SK-N-SH (cell line): ENCODE data around the gene GPD1L. TPM values are rescaled to one million over a fixed set of nuclear protein-coding genes. Genes with fewer than 3 reads are reported as not detected.
A peak's percentile ranks its signal among the peaks of the same experiment; 100 is the strongest.

Source experiments
- CTCF ChIA-PET: fragments of 300-600, 350-600 bp; formaldehyde crosslinking; extraction: SDS; loops from one replicate; lab custom pipeline; 2021; lab: Yijun Ruan, JAX
- POLR2A ChIA-PET: fragments of 350-600 bp; sonication (Branson Sonifier 250); formaldehyde crosslinking; extraction: SDS; loops from one replicate; lab custom pipeline; 2020; ENCODE audit warnings: antibody characterized with exemption, inconsistent platforms; lab: Yijun Ruan, JAX
- DNase-seq: peaks from one replicate; pipeline ENCODE4 v3.0.0; 2012
- H2AFZ ChIP-seq: fragments of 200-600 bp; sonication (generic); 2 replicates; pipeline ENCODE4 v1.8.1; 2016; ENCODE audit warnings: antibody characterized with exemption, mild to moderate bottlenecking, low read depth
- H3F3A ChIP-seq: fragments of 200-600 bp; sonication (generic); replicated peaks from 2 replicates; pipeline ENCODE3; 2016; ENCODE audit warnings: antibody characterized with exemption, mild to moderate bottlenecking; ENCODE audit not compliant: insufficient read depth
- H3K27ac ChIP-seq, 2 experiments: fragments of 200-500 bp in 1 of 2; fragments of 200-600 bp in 1 of 2; sonication (Bioruptor generic) in 1 of 2; sonication (generic), shearing (Covaris generic) in 1 of 2; 2 replicates each; pipeline versions ENCODE4 v1.5.1 to v1.6.1; 2014 to 2016; ENCODE audit warnings: low read depth in 2 of 2, inconsistent platforms in 1 of 2, low read length in 1 of 2, mild to moderate bottlenecking in 1 of 2, mixed read lengths in 1 of 2
- H3K27me3 ChIP-seq: fragments of 200-600 bp; sonication (generic), shearing (Covaris generic); 2 replicates; pipeline ENCODE4 v1.6.1; 2016; ENCODE audit warnings: mixed run types; ENCODE audit not compliant: insufficient read depth
- H3K36me3 ChIP-seq, 2 experiments: fragments of 200-500 bp in 1 of 2; fragments of 200-600 bp in 1 of 2; sonication (Bioruptor generic) in 1 of 2; sonication (generic) in 1 of 2; replicated peaks in 1 of 2; 2 replicates each; pipeline versions ENCODE3 to v1.5.1; 2014 to 2016; ENCODE audit warnings: low read length in 1 of 2, mild to moderate bottlenecking in 1 of 2; ENCODE audit not compliant: insufficient read depth in 2 of 2, control insufficient read depth in 1 of 2
- H3K4me1 ChIP-seq, 2 experiments: fragments of 200-500 bp in 1 of 2; fragments of 200-600 bp in 1 of 2; sonication (Bioruptor generic) in 1 of 2; sonication (generic), shearing (Covaris generic) in 1 of 2; 2 replicates each; pipeline versions ENCODE4 v1.5.1 to v1.6.1; 2014 to 2016; ENCODE audit warnings: low read depth in 1 of 2, low read length in 1 of 2, mixed run types in 1 of 2; ENCODE audit not compliant: insufficient read depth in 2 of 2, control insufficient read depth in 1 of 2
- H3K4me2 ChIP-seq: fragments of 200-600 bp; sonication (generic), shearing (Covaris generic); 2 replicates; pipeline ENCODE4 v1.6.1; 2017; ENCODE audit warnings: mixed run types
- H3K4me3 ChIP-seq, 2 experiments: fragments of 200-500 bp in 1 of 2; fragments of 200-600 bp in 1 of 2; sonication (Bioruptor generic) in 1 of 2; sonication (generic), shearing (Covaris generic) in 1 of 2; 2 replicates each; pipeline versions ENCODE4 v1.5.1 to v1.8.1; 2014 to 2016; ENCODE audit warnings: low read depth in 2 of 2, inconsistent platforms in 1 of 2, low read length in 1 of 2, mild to moderate bottlenecking in 1 of 2, mixed read lengths in 1 of 2, moderate library complexity in 1 of 2
- H3K79me2 ChIP-seq: fragments of 200-600 bp; sonication (generic); 2 replicates; pipeline ENCODE4 v1.8.1; 2017; ENCODE audit warnings: mild to moderate bottlenecking; ENCODE audit not compliant: insufficient read depth
- H3K9ac ChIP-seq: fragments of 200-600 bp; sonication (generic); 2 replicates; pipeline ENCODE4 v1.6.1; 2017; ENCODE audit warnings: mixed run types
- H3K9me2 ChIP-seq: fragments of 200-600 bp; sonication (generic); 2 replicates; pipeline ENCODE4 v1.6.1; 2017; ENCODE audit warnings: mixed run types
- H3K9me3 ChIP-seq: fragments of 200-600 bp; sonication (generic); 2 replicates; pipeline ENCODE4 v1.6.1; 2017; ENCODE audit warnings: mixed run types, mild to moderate bottlenecking, moderate library complexity
- H4K20me1 ChIP-seq: fragments of 200-600 bp; sonication (generic); 2 replicates; pipeline ENCODE4 v1.6.1; 2017; ENCODE audit warnings: mild to moderate bottlenecking, mixed run types; ENCODE audit not compliant: insufficient read depth
- CHD2 ChIP-seq: fragments of 150-350 bp; IDR thresholded peaks from 2 replicates; pipeline ENCODE4 v1.6.1; 2018; ENCODE audit warnings: low read length; ENCODE audit not compliant: partially characterized antibody
- EZH2phosphoT487 ChIP-seq: fragments of 200-600 bp; sonication (generic); IDR thresholded peaks from 2 replicates; pipeline ENCODE4 v1.6.1; 2017; ENCODE audit warnings: low read depth, mixed run types, mild to moderate bottlenecking, antibody characterized with exemption, moderate library complexity, borderline replicate concordance
- GABPA ChIP-seq: IDR thresholded peaks from 2 replicates; pipeline ENCODE4 v1.4.0; 2012; ENCODE audit warnings: low read depth, mild to moderate bottlenecking
- MEF2A ChIP-seq: IDR thresholded peaks from 2 replicates; pipeline ENCODE4 v1.4.0; 2012; ENCODE audit warnings: low read depth, borderline replicate concordance
- NFIC ChIP-seq: IDR thresholded peaks from 2 replicates; pipeline ENCODE4 v1.4.0; 2012; ENCODE audit warnings: borderline replicate concordance
- NRF1 ChIP-seq: IDR thresholded peaks from 2 replicates; pipeline ENCODE4 v1.6.1; 2012; ENCODE audit warnings: low read depth, mild to moderate bottlenecking, low read length
- POLR2AphosphoS5 ChIP-seq: IDR thresholded peaks from 2 replicates; pipeline ENCODE4 v1.6.1; 2012; ENCODE audit warnings: low read depth, low read length
- RFX5 ChIP-seq: IDR thresholded peaks from 2 replicates; pipeline ENCODE4 v1.6.1; 2012; ENCODE audit warnings: mild to moderate bottlenecking, improper control_type of control experiment, low read length
- RXRA ChIP-seq: IDR thresholded peaks from 2 replicates; pipeline ENCODE4 v1.4.0; 2012; ENCODE audit warnings: low read depth, mild to moderate bottlenecking, borderline replicate concordance
- WGBS: methylation state at CpG from one replicate; pipeline ENCODE4 v1.1.6; 2017; ENCODE audit warnings: low lambda C conversion rate; 5-methylcytosine and 5-hydroxymethylcytosine counted together
- polyA plus RNA-seq, 3 experiments: library from polyadenylated mRNA; depleted of rRNA; stranded (reverse); fragments of >200 nt; gene quantifications; 2 replicates each; pipeline ENCODE4 v1.2.3, GENCODE V29; 2012
- TF ChIP-seq, protein P1 (sequence below): IDR thresholded peaks from 2 replicates; pipeline ENCODE4; 2012
- TF ChIP-seq, protein P2 (sequence below): IDR thresholded peaks from 2 replicates; pipeline ENCODE4 v1.6.1; 2012; ENCODE audit warnings: mild to moderate bottlenecking, low read depth, low read length, moderate library complexity
- TF ChIP-seq, protein P3 (sequence below): IDR thresholded peaks from 2 replicates; pipeline ENCODE4 v1.4.0; 2012; ENCODE audit warnings: low read depth
- TF ChIP-seq, protein P4 (sequence below): fragments of 200-600 bp; sonication (generic); IDR thresholded peaks from 2 replicates; pipeline ENCODE4 v1.6.1; 2017; ENCODE audit warnings: antibody characterized with exemption, mild to moderate bottlenecking, moderate library complexity

The GPD1L gene
- polyA plus RNA-seq, 1 of the 3 experiments (the other 2 are of a cell fraction) = 6.1 TPM

DNA sequence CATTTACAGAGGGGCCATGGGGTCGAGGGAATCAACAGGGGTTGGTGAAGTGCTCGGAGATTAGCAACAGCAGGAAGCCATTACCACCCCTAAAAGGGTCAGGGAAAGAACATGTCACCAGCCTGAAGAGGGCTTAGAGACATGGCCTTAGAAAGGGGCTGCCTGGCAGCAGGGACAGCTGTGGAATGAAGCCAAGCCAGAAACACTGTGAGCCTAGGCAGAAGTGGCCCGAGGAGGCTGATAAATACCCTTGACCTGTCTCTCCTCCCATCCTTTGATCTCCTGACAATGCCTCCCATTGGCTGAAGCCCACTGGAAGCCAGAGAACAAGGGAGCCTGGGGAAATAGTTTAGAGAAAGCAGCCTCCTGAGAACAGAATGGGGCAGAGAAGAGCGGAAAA, 31.4 kb downstream of the GPD1L start:
- POLR2A ChIA-PET = no interaction called here
- Histone ChIP-seq H3K27ac (peak overlapping the region in 1 of 2 experiments; percentile 67; a peak in 2 of 4 replicates), H3K36me3 (no peaks in the 10 kb centered on the region), H4K20me1 (no peaks in the 10 kb centered on the region), H2AFZ (no peak overlapping the region), H3K9me2 (no peaks in the 10 kb centered on the region), H3K9ac (no peak overlapping the region), H3K79me2 (no peaks in the 10 kb centered on the region), H3K27me3 (no peaks in the 10 kb centered on the region), H3K4me1 (peaks cover 0 to 19% of the 10 kb centered on the region in 2 experiments; a peak in 2 of 4 replicates), H3K4me2 (no peak overlapping the region), H3K9me3 (no peaks in the 10 kb centered on the region), H3F3A (peaks cover 6% of the 10 kb centered on the region), H3K4me3 (no peak overlapping the region)
- 64% methylated on average over 4 of the region's 4 CpGs for WGBS
- TF ChIP-seq, protein P1, sequence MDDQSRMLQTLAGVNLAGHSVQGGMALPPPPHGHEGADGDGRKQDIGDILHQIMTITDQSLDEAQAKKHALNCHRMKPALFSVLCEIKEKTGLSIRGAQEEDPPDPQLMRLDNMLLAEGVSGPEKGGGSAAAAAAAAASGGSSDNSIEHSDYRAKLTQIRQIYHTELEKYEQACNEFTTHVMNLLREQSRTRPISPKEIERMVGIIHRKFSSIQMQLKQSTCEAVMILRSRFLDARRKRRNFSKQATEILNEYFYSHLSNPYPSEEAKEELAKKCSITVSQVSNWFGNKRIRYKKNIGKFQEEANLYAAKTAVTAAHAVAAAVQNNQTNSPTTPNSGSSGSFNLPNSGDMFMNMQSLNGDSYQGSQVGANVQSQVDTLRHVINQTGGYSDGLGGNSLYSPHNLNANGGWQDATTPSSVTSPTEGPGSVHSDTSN = no peak
- TF ChIP-seq GABPA (no peak), EZH2phosphoT487 (no peak), NFIC (no peak), MEF2A (no peak), CHD2 (no peak), RXRA (no peak), NRF1 (no peak), POLR2AphosphoS5 (no peak), RFX5 (no peak)
- TF ChIP-seq, protein P2, sequence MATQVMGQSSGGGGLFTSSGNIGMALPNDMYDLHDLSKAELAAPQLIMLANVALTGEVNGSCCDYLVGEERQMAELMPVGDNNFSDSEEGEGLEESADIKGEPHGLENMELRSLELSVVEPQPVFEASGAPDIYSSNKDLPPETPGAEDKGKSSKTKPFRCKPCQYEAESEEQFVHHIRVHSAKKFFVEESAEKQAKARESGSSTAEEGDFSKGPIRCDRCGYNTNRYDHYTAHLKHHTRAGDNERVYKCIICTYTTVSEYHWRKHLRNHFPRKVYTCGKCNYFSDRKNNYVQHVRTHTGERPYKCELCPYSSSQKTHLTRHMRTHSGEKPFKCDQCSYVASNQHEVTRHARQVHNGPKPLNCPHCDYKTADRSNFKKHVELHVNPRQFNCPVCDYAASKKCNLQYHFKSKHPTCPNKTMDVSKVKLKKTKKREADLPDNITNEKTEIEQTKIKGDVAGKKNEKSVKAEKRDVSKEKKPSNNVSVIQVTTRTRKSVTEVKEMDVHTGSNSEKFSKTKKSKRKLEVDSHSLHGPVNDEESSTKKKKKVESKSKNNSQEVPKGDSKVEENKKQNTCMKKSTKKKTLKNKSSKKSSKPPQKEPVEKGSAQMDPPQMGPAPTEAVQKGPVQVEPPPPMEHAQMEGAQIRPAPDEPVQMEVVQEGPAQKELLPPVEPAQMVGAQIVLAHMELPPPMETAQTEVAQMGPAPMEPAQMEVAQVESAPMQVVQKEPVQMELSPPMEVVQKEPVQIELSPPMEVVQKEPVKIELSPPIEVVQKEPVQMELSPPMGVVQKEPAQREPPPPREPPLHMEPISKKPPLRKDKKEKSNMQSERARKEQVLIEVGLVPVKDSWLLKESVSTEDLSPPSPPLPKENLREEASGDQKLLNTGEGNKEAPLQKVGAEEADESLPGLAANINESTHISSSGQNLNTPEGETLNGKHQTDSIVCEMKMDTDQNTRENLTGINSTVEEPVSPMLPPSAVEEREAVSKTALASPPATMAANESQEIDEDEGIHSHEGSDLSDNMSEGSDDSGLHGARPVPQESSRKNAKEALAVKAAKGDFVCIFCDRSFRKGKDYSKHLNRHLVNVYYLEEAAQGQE = no peak
- TF ChIP-seq, protein P3, sequence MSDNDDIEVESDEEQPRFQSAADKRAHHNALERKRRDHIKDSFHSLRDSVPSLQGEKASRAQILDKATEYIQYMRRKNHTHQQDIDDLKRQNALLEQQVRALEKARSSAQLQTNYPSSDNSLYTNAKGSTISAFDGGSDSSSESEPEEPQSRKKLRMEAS = no peak
- TF ChIP-seq, protein P4, sequence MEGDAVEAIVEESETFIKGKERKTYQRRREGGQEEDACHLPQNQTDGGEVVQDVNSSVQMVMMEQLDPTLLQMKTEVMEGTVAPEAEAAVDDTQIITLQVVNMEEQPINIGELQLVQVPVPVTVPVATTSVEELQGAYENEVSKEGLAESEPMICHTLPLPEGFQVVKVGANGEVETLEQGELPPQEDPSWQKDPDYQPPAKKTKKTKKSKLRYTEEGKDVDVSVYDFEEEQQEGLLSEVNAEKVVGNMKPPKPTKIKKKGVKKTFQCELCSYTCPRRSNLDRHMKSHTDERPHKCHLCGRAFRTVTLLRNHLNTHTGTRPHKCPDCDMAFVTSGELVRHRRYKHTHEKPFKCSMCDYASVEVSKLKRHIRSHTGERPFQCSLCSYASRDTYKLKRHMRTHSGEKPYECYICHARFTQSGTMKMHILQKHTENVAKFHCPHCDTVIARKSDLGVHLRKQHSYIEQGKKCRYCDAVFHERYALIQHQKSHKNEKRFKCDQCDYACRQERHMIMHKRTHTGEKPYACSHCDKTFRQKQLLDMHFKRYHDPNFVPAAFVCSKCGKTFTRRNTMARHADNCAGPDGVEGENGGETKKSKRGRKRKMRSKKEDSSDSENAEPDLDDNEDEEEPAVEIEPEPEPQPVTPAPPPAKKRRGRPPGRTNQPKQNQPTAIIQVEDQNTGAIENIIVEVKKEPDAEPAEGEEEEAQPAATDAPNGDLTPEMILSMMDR = no peak
- CTCF ChIA-PET = interaction anchor here (1.8 to 2.0 kb wide), 2 partner anchors 11 to 118 kb away, joined by 7 to 8 read pairs; no protein-coding TSS in a partner anchor
- no peak for DNase-seq
